Bone marrow (tissue), 2 donors: Measurements from ENCODE around the gene MEIOC.

ENCODE experiments used
- DNase-seq, 2 donors: peaks; one replicate each; lab custom pipeline; 2025; lab: John Stamatoyannopoulos, UW

The MEIOC gene

GRCh38 chr17:44708401-44709263, 52.4 kb downstream of the MEIOC start, which contains the start of gene DBF4B:
DBF4B (plus strand) TSS chr17:44708665; CDS start chr17:44708821, 156 bp downstream.
- DNase-seq = peak; percentile 48 to 90

DNA sequence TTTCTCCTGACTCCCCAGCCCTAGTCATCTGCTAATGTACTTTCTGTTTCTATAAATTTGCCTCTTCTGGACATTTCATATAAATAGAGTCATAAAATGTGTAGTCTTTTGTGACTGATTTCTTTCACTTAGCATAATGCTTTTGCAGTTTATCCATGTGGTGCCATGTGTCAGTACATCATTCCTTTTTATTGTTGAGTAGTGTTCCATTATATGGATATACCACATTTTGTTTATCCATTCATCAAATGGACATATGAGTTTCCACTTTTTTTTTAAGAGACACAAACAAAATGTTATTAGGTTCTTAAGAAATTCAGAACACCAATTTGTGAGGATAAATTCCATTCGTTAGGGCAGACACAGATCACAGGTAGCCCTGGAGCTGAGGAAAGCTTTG, 63.2 kb downstream of the MEIOC start:
- no peak for DNase-seq

DNA sequence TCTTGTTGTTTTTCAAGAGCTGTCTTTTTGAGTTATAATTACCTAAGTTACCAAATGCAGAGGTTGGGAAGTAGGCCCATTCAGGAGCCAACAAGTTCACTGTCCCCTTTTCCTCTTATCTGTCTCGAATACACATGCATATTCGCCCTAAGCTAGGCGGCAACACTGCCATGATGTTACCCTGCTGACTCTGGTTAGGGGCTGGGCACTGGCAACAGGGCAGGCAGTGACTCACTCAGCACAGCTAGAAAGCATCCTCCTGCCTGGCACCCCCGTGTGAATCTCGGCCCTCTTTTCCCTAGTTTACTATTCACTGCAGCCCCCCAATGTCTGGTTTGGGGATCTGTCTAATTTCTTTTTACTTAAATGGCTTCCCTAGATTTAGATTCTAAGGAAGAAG, 66.0 kb downstream of the MEIOC start:
- DNase-seq = no peak
